Uterus (tissue), 4 donors: ENCODE measurements around the gene USH1G. TPM values are rescaled to one million over a fixed set of nuclear protein-coding genes. Genes with fewer than 3 reads are reported as not detected.

Experiments used
- DNase-seq, 2 donors: peaks; one replicate each; pipeline ENCODE4 v3.0.0-alpha.2; 2019 to 2020
- H3K27ac ChIP-seq, 2 donors: fragments of 200-600 bp; sonication (generic); 1 replicate in 1 of 2; 2 replicates in 1 of 2; pipeline ENCODE4 v1.5.1; 2016 to 2018
- H3K27me3 ChIP-seq, 2 donors: fragments of 200-600 bp; sonication (generic); one replicate each; pipeline ENCODE4 v1.5.1; 2018 to 2019; ENCODE audit warnings: control low read depth in 1 of 2
- H3K36me3 ChIP-seq, 2 donors: fragments of 200-600 bp; sonication (generic); one replicate each; pipeline ENCODE4 v1.5.1; 2019; ENCODE audit warnings: control low read depth in 1 of 2
- H3K4me1 ChIP-seq, 2 donors: fragments of 200-600 bp; sonication (generic); one replicate each; pipeline ENCODE4 v1.5.1; 2018 to 2019; ENCODE audit warnings: control low read depth in 1 of 2
- H3K4me3 ChIP-seq, 2 donors: fragments of 200-600 bp; sonication (generic); 1 replicate in 1 of 2; 2 replicates in 1 of 2; pipeline ENCODE4 v1.5.1; 2018 to 2019; ENCODE audit warnings: mild to moderate bottlenecking in 1 of 2
- H3K9me3 ChIP-seq, 2 donors: fragments of 200-600 bp; sonication (generic); one replicate each; pipeline ENCODE4 v1.5.1; 2019; ENCODE audit warnings: control low read depth in 1 of 2
- POLR2A ChIP-seq, 2 donors: fragments of 450-650 bp; IDR thresholded peaks; one replicate each; pipeline ENCODE4 v1.6.1; 2016; ENCODE audit warnings: antibody characterized with exemption in 2 of 2, mild to moderate bottlenecking in 1 of 2, moderate library complexity in 1 of 2
- intact Hi-C: fragments of 100-400 bp; cut with DNase I; formaldehyde crosslinking; loops from one replicate; pipeline ENCODE4 v1.15.1; 2023; ENCODE audit warnings: low total_unique reads
- total RNA-seq, 4 donors: library from RNA; depleted of rRNA in 3 of 4; stranded (reverse); fragments of >200 nt in 3 of 4; gene quantifications; one replicate each; pipeline versions ENCODE4 v1.1.0 to v1.2.4, GENCODE V29; 2014 to 2023
- TF ChIP-seq, protein P1 (sequence below), 4 experiments: fragments of 200-600 bp in 2 of 4; fragments of 450-650 bp in 2 of 4; sonication (generic) in 2 of 4; IDR thresholded peaks; one replicate each; pipeline ENCODE4 v1.5.1; 2016 to 2019; ENCODE audit warnings: antibody characterized with exemption in 4 of 4, mild to moderate bottlenecking in 2 of 4, moderate library complexity in 1 of 4
- donor health status: DM: yes; HTN: yes; CAD: no.

The USH1G gene
- total RNA-seq, 4 donors from 2014 or later = 1.5 to 6.1 TPM; not detected in 2

DNA sequence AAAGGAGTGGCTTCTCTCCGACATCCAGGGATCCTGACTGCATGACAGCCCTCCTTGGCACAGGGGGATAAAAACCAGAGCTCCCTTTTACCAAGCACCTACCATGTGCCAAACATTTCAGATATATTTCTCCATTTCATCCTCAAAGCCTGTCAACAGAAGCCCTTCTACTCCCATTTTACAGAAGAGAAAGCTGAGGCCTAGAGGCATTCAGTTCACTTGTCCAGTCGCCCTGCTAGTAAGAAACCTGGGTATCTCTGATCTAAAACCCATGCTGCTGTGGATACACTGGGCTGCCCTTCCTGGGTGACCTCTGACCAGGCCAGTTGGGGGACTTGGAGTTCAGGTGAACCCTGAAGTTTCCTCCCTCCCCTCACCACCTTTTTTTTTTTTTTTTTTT, 44.4 kb downstream of the USH1G start:
- Histone ChIP-seq H3K9me3 (no peaks in the 10 kb centered on the region), H3K27ac (no peak overlapping the region), H3K27me3 (no peaks in the 10 kb centered on the region), H3K4me3 (no peak overlapping the region), H3K4me1 (no peaks in the 10 kb centered on the region), H3K36me3 (no peaks in the 10 kb centered on the region)
- DNase-seq = no peak
- intact Hi-C loops = no loop called here
- TF ChIP-seq, protein P1, sequence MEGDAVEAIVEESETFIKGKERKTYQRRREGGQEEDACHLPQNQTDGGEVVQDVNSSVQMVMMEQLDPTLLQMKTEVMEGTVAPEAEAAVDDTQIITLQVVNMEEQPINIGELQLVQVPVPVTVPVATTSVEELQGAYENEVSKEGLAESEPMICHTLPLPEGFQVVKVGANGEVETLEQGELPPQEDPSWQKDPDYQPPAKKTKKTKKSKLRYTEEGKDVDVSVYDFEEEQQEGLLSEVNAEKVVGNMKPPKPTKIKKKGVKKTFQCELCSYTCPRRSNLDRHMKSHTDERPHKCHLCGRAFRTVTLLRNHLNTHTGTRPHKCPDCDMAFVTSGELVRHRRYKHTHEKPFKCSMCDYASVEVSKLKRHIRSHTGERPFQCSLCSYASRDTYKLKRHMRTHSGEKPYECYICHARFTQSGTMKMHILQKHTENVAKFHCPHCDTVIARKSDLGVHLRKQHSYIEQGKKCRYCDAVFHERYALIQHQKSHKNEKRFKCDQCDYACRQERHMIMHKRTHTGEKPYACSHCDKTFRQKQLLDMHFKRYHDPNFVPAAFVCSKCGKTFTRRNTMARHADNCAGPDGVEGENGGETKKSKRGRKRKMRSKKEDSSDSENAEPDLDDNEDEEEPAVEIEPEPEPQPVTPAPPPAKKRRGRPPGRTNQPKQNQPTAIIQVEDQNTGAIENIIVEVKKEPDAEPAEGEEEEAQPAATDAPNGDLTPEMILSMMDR (IDR thresholded peaks at IDR 0.05) = no peak
- TF ChIP-seq POLR2A (IDR thresholded peaks at IDR 0.05) = no peak

GRCh38 chr17:74877592-74878548, 45.2 kb downstream of the USH1G start:
- Histone ChIP-seq H3K4me3 (no peak overlapping the region), H3K27ac (no peak overlapping the region), H3K9me3 (no peaks in the 10 kb centered on the region), H3K4me1 (no peaks in the 10 kb centered on the region), H3K27me3 (no peaks in the 10 kb centered on the region), H3K36me3 (no peaks in the 10 kb centered on the region)
- intact Hi-C loops = no loop called here
- no peak for DNase-seq
- TF ChIP-seq, protein P1 (IDR thresholded peaks at IDR 0.05) = no peak
- TF ChIP-seq POLR2A (IDR thresholded peaks at IDR 0.05) = no peak

GRCh38 chr17:74875977-74876593, 47.0 kb downstream of the USH1G start:
- Histone ChIP-seq H3K36me3 (no peaks in the 10 kb centered on the region), H3K4me3 (no peak overlapping the region), H3K27ac (no peak overlapping the region), H3K9me3 (no peaks in the 10 kb centered on the region), H3K27me3 (no peaks in the 10 kb centered on the region), H3K4me1 (peaks cover 3 to 13% of the 10 kb centered on the region in 2 donors)
- TF ChIP-seq, protein P1 (IDR thresholded peaks at IDR 0.05) = no peak
- TF ChIP-seq POLR2A (IDR thresholded peaks at IDR 0.05) = no peak
- intact Hi-C loops = no loop called here
- DNase-seq = no peak

GRCh38 chr17:74875155-74875976, 47.7 kb downstream of the USH1G start:
- intact Hi-C loops = no loop called here
- H3K9me3 ChIP-seq = no peaks in the 10 kb centered on the region
- H3K4me1 ChIP-seq = peaks cover 3 to 13% of the 10 kb centered on the region in 2 donors
- no peak overlapping the region for H3K4me3 ChIP-seq
- no peak for TF ChIP-seq POLR2A (IDR thresholded peaks at IDR 0.05)
- TF ChIP-seq, protein P1 (IDR thresholded peaks at IDR 0.05) = no peak
- no peak for DNase-seq
- H3K36me3 ChIP-seq = no peaks in the 10 kb centered on the region
- H3K27ac ChIP-seq = no peak overlapping the region
- no peaks in the 10 kb centered on the region for H3K27me3 ChIP-seq
